T-cell (primary cell): ENCODE measurements around the gene SMIM41. TPM values are rescaled to one million over a fixed set of nuclear protein-coding genes. Genes with fewer than 3 reads are reported as not detected.

Experiments
- ATAC-seq, 4 experiments: fragments of 200-7000 bp in 3 of 4; fragments of 150-1000 bp in 1 of 4; cut with Tn5 transposase; replicated peaks in 1 of 4; 1 replicate in 3 of 4; 2 replicates in 1 of 4; pipeline ENCODE4 v1.10.0; 2021; ENCODE audit warnings: moderate library complexity in 3 of 4, mild to moderate bottlenecking in 2 of 4, moderate number of reproducible peaks in 1 of 4
- CTCF ChIA-PET, 2 donors: fragments of 300-600 bp; sonication (Branson Sonifier 250); formaldehyde crosslinking; loops; one replicate each; lab custom pipeline; 2022; ENCODE audit warnings: antibody characterized with exemption in 2 of 2; lab: Charles Lee
- POLR2A ChIA-PET, 2 donors: fragments of 300-600 bp; sonication (Branson Sonifier 250); formaldehyde crosslinking; loops; one replicate each; lab custom pipeline; 2022; ENCODE audit warnings: antibody characterized with exemption in 2 of 2; lab: Charles Lee
- DNase-seq, 35 experiments: peaks; one replicate each; pipeline versions ENCODE4 v3.0.0 to v3.0.0-alpha.2; 2013 to 2023
- H3K27ac ChIP-seq: one replicate; pipeline ENCODE4 v1.5.1; 2013; ENCODE audit warnings: low read length
- H3K27me3 ChIP-seq, 2 experiments: replicated peaks in 1 of 2; 1 replicate in 1 of 2; 2 replicates in 1 of 2; pipeline versions ENCODE4 v1.6.1 to v1.7.0; 2013; ENCODE audit warnings: low read length in 1 of 2, mixed read lengths in 1 of 2; ENCODE audit not compliant: control insufficient read depth in 2 of 2, insufficient read depth in 2 of 2; ENCODE audit errors: extremely low read depth in 1 of 2
- H3K36me3 ChIP-seq, 2 donors: 1 replicate in 1 of 2; 2 replicates in 1 of 2; pipeline versions ENCODE4 v1.6.1 to v1.7.0; 2013; ENCODE audit warnings: low read length in 1 of 2; ENCODE audit not compliant: control insufficient read depth in 2 of 2, insufficient read depth in 1 of 2; ENCODE audit errors: extremely low read depth in 1 of 2
- H3K4me1 ChIP-seq, 2 experiments: 1 replicate in 1 of 2; 2 replicates in 1 of 2; pipeline versions ENCODE4 v1.6.1 to v1.7.0; 2013; ENCODE audit warnings: low read length in 2 of 2, mixed read lengths in 1 of 2; ENCODE audit not compliant: insufficient read depth in 2 of 2, control insufficient read depth in 1 of 2; ENCODE audit errors: extremely low read depth in 1 of 2
- H3K4me3 ChIP-seq, 2 donors: 1 replicate in 1 of 2; 2 replicates in 1 of 2; pipeline versions ENCODE4 v1.5.1 to v1.7.0; 2013; ENCODE audit warnings: mild to moderate bottlenecking in 2 of 2, low read length in 1 of 2, moderate library complexity in 1 of 2; ENCODE audit not compliant: control insufficient read depth in 1 of 2; ENCODE audit errors: extremely low read depth in 1 of 2
- H3K9me3 ChIP-seq: 2 replicates; pipeline ENCODE4 v1.7.0; 2013
- H3K27ac Mint-ChIP-seq, 2 donors: one replicate each; pipeline ENCODE4 v1.8.0; 2020 to 2021; ENCODE audit warnings: mild to moderate bottlenecking in 2 of 2, mixed read lengths in 2 of 2
- H3K27me3 Mint-ChIP-seq, 2 donors: one replicate each; pipeline ENCODE4 v1.8.0; 2021 to 2022; ENCODE audit warnings: mixed read lengths in 2 of 2
- H3K36me3 Mint-ChIP-seq: one replicate; pipeline ENCODE4 v1.8.0; 2021; ENCODE audit warnings: mixed read lengths
- H3K4me1 Mint-ChIP-seq, 3 donors: one replicate each; pipeline ENCODE4 v1.8.0; 2020 to 2022; ENCODE audit warnings: mixed read lengths in 3 of 3, mild to moderate bottlenecking in 1 of 3
- H3K4me3 Mint-ChIP-seq, 3 donors: one replicate each; pipeline ENCODE4 v1.8.0; 2020 to 2022; ENCODE audit warnings: mild to moderate bottlenecking in 3 of 3, mixed read lengths in 3 of 3, moderate library complexity in 3 of 3
- H3K9me3 Mint-ChIP-seq, 3 donors: one replicate each; pipeline ENCODE4 v1.8.0; 2020 to 2022; ENCODE audit warnings: mixed read lengths in 3 of 3
- WGBS: methylation state at CpG from one replicate; pipeline ENCODE4 v1.1.5; 2013; ENCODE audit warnings: missing lambda C conversion rate; ENCODE audit not compliant: insufficient coverage; 5-methylcytosine and 5-hydroxymethylcytosine counted together
- total RNA-seq, 35 experiments: library from RNA in 6 of 35; stranded (reverse) in 6 of 35; fragments of 120-200 nt in 1 of 35; gene quantifications; one replicate each; pipeline versions ENCODE4 v1.2.1 to v1.2.4 and lab custom pipeline; 2013 to 2026

Gene SMIM41
- total RNA-seq, 5 donors from 2014 or later (not counting 1 experiment from before 2014, with no cell fraction given) = 0.41 TPM; not detected in 4

DNA sequence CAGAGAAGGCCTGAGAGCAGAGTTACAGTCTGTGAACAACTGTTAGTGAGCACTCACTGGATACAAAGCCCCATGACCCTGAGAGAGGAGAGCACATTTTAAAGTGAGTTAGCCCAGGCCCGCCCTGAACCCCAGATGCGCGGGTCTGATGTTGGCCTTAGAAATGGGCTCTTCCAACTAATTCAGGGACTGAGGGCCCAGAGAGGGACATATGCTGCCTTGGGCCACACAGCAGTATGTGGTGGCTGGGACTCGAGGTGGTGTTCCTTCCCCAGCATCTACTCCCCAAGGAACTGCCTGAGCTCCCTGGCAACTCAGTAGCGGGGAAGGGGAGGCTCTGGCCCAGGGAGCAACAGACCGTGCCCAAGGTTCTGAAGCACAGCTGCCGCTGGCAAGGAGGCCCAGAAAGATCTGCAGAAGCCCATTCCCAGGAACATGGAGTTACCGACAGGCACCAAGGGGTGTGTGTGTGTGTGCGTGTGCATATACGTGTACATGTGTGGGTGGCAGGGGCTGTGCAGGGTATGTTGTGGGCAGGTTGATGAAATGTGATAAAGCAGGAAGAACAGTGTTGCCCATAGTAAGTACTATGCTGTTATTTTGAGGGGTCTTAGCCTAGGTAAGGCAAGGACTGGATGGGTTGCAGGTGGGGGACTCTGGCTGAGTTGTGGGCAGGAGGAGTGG lies 71.8 kb downstream of the SMIM41 start:
- Mint-ChIP-seq H3K27ac (peak overlapping the region; percentile 28 to 59), H3K9me3 (no peaks in the 10 kb centered on the region), H3K27me3 (peaks cover 0 to 5% of the 10 kb centered on the region in 2 donors), H3K4me1 (peaks cover 21 to 43% (median 29%) of the 10 kb centered on the region in 3 donors), H3K4me3 (peak overlapping the region; percentile 6 to 60 (median 46)), H3K36me3 (no peaks in the 10 kb centered on the region)
- Histone ChIP-seq H3K27ac (no peak overlapping the region), H3K9me3 (no peaks in the 10 kb centered on the region), H3K4me1 (peaks cover 14 to 40% of the 10 kb centered on the region in 2 experiments), H3K36me3 (no peaks in the 10 kb centered on the region), H3K27me3 (peaks cover 0 to 23% of the 10 kb centered on the region in 2 experiments), H3K4me3 (no peak overlapping the region)
- WGBS = 82% methylated on average over 3 of the region's 10 CpGs
- POLR2A ChIA-PET = no interaction called here
- DNase-seq = no peak
- no peak for ATAC-seq
- CTCF ChIA-PET = interaction anchor here (0.5 to 1.5 kb wide), 3 partner anchors 176 to 781 kb away, joined by 3 to 7 read pairs (median 5); no protein-coding TSS in a partner anchor

DNA sequence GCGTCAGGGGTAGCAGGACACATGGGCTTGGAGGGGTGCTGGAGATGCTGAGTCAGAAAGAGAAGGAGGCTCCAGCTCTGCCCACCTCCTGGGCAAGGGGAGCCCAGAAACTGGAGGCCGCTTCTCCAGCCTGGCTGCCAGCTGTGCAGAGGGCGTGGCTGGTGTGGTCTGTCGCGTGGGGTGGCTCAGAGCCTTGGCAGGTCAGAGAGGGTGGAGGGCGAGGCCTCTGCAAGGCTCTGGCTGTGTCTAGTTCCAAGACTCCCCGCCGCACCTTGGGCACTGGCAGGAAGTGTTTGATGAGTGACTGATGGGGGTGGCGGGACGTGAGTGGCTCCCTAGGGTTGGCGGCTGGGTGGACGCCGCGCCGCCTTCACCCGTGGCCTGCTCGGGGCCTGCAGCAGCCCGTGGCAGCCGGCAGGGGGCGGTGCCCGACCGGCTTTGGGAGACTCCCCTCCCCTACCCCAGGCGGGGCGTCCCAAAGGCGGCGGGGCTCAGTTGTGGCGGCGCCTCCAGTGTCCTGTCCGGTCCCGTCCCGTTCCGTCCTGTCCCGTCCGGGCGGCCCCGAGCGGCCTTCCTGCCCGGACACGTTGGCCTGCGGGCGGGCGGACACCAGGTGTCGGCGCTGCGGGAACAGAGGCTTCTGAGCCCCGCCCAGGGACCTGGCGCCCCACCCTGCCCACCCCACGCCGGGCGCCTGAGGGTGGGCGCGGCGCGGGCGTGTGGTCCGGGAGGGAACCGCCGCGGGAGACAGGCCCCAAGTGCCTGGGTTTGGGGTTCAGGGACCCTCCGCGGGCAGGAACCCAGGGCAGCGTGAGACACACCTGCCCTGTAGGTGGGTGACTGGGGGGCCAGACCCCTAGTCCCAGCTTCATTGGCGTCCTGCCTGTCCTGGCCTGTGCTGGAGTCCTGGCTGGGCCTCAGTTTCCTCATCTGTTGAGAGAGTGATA lies 72.6 kb downstream of the SMIM41 start:
- DNase-seq (peak; percentile 21 to 85 (median 66)), ATAC-seq (peak; percentile 75 to 81 (median 78))
- Mint-ChIP-seq H3K27me3 (peaks cover 0 to 5% of the 10 kb centered on the region in 2 donors), H3K4me1 (peaks cover 23 to 52% (median 37%) of the 10 kb centered on the region in 3 donors), H3K27ac (peak overlapping the region; percentile 28 to 52), H3K9me3 (no peaks in the 10 kb centered on the region), H3K4me3 (peak overlapping the region; percentile 6 to 60 (median 46)), H3K36me3 (no peaks in the 10 kb centered on the region)
- CTCF ChIA-PET = interaction anchor here in 1 of 2 donors (0.5 to 1.4 kb wide), 2 partner anchors 177 to 780 kb away, joined by 3 to 7 read pairs; no protein-coding TSS in a partner anchor
- peaks cover 18 to 48% of the 10 kb centered on the region in 2 experiments for H3K4me1 ChIP-seq
- H3K36me3 ChIP-seq = no peaks in the 10 kb centered on the region
- 9% methylated on average over 50 of the region's 63 CpGs for whole genome bisulfite sequencing
- H3K27ac ChIP-seq = no peak overlapping the region
- POLR2A ChIA-PET = no interaction called here
- H3K27me3 ChIP-seq = peaks cover 0 to 23% of the 10 kb centered on the region in 2 experiments
- H3K9me3 ChIP-seq = no peaks in the 10 kb centered on the region
- peak overlapping the region in 1 of 2 donors; percentile 13 for H3K4me3 ChIP-seq

DNA sequence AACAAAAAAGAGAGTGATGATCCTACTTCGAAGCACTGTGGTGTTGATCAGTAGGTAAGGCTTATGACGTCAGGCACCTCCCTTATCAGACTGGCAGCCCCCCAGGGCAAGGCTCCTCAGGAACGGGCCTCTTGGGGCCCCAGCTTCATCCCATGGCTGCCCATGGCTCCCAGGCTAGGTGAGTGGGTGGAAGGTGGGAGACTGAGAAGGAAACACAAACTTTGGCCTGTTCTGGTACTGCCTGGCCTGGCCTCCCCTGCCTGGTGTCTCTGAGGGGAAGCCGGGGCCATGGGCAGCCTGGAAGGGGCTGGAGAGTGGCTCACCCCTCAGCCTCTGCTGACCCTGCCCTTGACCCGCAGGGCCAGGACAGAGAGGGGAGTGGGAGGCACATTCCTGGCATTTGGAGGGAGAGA lies 73.4 kb downstream of the SMIM41 start:
- peaks cover 18 to 49% of the 10 kb centered on the region in 2 experiments for H3K4me1 ChIP-seq
- H3K9me3 ChIP-seq = no peaks in the 10 kb centered on the region
- peaks cover 23 to 55% (median 39%) of the 10 kb centered on the region in 3 donors for H3K4me1 Mint-ChIP-seq
- peaks cover 0 to 5% of the 10 kb centered on the region in 2 donors for H3K27me3 Mint-ChIP-seq
- WGBS = 96% methylated on average over 3 of the region's 5 CpGs
- H3K36me3 ChIP-seq = no peaks in the 10 kb centered on the region
- no peaks in the 10 kb centered on the region for H3K9me3 Mint-ChIP-seq
- H3K36me3 Mint-ChIP-seq = no peaks in the 10 kb centered on the region
- ChIA-PET POLR2A (no interaction called here), CTCF (no interaction called here)
- peaks cover 0 to 23% of the 10 kb centered on the region in 2 experiments for H3K27me3 ChIP-seq
- H3K27ac Mint-ChIP-seq = peak overlapping the region in 1 of 2 donors; percentile 52
- no peak overlapping the region for H3K27ac ChIP-seq
- DNase-seq (no peak), ATAC-seq (no peak)
- H3K4me3 ChIP-seq = no peak overlapping the region
- H3K4me3 Mint-ChIP-seq = no peak overlapping the region

DNA sequence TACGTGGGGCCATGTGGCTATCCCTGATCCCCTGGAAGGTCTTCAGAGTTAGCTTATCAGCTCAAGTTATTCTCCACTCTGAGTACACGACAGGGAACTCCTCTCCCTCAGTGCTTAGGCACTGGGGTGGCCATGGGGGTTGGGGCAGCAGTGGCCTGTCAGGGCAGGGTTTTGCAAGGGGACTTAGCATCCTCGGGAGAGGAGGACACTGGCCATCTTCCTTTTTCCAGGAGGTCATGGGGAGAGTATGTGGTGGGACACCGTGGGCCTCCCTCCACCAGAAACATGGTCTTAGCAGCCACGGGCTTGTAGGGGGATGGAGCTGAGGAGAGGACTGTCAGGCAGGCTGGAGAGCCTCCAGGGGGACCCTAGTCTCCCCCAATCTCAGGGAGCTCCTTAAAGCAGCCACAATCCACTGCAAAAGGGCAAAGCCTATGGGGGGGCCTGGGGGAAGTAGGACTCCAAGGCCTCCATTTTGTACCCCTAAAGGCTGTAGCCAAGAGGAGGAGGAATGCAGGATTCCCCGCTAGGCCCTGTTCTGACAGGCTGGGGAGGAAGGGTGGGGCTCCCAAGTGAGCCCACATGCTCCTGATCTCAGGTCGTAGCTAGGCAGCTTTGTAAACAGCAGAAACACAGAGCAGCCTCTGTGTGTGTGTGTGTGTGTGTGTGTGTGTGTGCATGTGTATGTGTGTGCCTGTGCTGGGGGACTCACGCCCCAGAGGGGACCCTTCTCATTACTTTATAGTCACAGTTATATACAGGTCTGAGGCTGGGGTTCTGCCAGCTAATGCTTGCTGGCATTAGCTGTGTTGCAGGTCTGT lies 75.8 kb downstream of the SMIM41 start:
- Histone ChIP-seq H3K27ac (peak overlapping the region; percentile 91), H3K27me3 (peaks cover 0 to 16% of the 10 kb centered on the region in 2 experiments), H3K36me3 (no peaks in the 10 kb centered on the region), H3K4me3 (no peak overlapping the region), H3K4me1 (peaks cover 18 to 49% of the 10 kb centered on the region in 2 experiments), H3K9me3 (no peaks in the 10 kb centered on the region)
- POLR2A ChIA-PET = interaction anchor here in 1 of 2 donors (1.0 kb wide), 1 partner anchor 31 kb away, joined by 5 read pairs; no protein-coding TSS in a partner anchor
- WGBS = no CpG with 5 or more reads among the region's 8 CpGs
- CTCF ChIA-PET = interaction anchor here (0.5 to 1.6 kb wide), 7 partner anchors 123 to 725 kb away, joined by 3 to 12 read pairs (median 3); no protein-coding TSS in a partner anchor
- H3K4me1 Mint-ChIP-seq = peaks cover 23 to 57% (median 39%) of the 10 kb centered on the region in 3 donors
- ATAC-seq (peak; percentile 58 to 85 (median 67)), DNase-seq (peak in 33 of 35 experiments; percentile 21 to 76 (median 55))
- H3K4me3 Mint-ChIP-seq = peak overlapping the region in 1 of 3 donors; percentile 58
- peaks cover 0 to 5% of the 10 kb centered on the region in 2 donors for H3K27me3 Mint-ChIP-seq
- no peaks in the 10 kb centered on the region for H3K9me3 Mint-ChIP-seq
- H3K36me3 Mint-ChIP-seq = no peaks in the 10 kb centered on the region
- H3K27ac Mint-ChIP-seq = peak overlapping the region; percentile 78 to 87

DNA sequence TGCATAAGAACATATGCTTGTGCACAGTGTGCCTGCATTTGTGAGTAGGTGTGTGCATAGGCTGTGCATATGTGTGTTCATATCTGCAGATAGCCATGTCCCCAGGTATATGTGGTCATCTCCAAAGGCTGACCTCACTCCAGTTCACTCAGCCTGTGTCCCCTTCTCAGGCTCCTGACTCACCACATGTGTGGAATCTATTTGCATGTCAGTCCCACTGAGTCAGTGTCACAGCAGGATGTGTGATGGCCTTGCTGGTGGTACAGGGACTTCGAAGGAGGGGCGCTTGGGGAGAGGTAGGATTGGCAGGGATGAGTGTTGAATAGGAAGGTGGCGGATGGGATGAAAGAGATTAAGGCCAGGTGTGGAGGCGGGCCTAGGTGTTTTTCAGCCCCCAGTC lies 76.8 kb downstream of the SMIM41 start:
- DNase-seq = no peak
- ChIA-PET POLR2A (no interaction called here), CTCF (interaction anchor here (0.5 to 2.3 kb wide), 8 partner anchors 50 to 800 kb away, joined by 3 to 8 read pairs (median 3); no protein-coding TSS in a partner anchor)
- H3K27ac Mint-ChIP-seq = peak overlapping the region in 1 of 2 donors; percentile 19
- peak overlapping the region; percentile 91 for H3K27ac ChIP-seq
- H3K36me3 ChIP-seq = no peaks in the 10 kb centered on the region
- H3K4me3 Mint-ChIP-seq = no peak overlapping the region
- ATAC-seq = no peak
- peaks cover 26 to 62% (median 43%) of the 10 kb centered on the region in 3 donors for H3K4me1 Mint-ChIP-seq
- H3K9me3 ChIP-seq = no peaks in the 10 kb centered on the region
- 100% methylated on average over 2 of the region's 4 CpGs for WGBS
- peaks cover 0 to 16% of the 10 kb centered on the region in 2 experiments for H3K27me3 ChIP-seq
- no peak overlapping the region for H3K4me3 ChIP-seq
- peaks cover 19 to 52% of the 10 kb centered on the region in 2 experiments for H3K4me1 ChIP-seq
- no peaks in the 10 kb centered on the region for H3K9me3 Mint-ChIP-seq
- H3K27me3 Mint-ChIP-seq = peaks cover 0 to 3% of the 10 kb centered on the region in 2 donors
- H3K36me3 Mint-ChIP-seq = no peaks in the 10 kb centered on the region
